ENCODE results near the gene IGFBPL1.

DNA sequence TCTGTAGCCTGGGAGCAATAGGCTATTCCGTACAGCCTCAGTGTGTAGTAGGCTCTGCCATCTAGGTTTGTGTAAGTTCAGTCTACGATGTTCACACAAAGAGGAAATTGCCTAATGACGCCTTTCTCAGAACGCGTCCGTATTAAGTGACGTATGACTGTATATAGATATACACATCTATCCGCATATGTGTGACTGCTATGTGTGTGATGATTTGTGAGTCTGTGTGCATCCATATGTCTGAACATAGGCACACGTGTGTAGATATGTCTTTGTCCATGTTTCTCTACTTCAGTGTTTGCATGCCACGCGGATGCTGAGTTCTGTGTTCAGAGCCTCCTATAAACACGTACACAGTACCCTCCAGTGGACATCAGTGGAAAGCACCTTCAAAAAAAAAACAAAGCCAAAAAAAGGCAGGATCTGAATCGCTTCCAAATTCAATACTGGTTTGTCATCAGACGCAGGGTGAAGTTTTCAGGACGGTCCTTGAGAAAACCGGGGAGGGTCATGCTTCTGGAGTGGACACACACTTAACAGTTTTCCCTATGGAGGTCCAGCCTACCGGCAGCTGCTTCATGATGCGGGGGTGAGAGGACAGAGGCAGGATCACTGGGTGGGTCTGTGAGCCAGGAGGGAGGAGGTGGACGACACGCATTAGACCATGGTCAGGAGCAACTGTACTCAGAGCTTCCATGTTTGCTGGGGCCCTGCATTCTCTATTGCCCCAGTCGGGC is 61.2 kb downstream of the IGFBPL1 start:
- TF ChIP-seq POLR2A (IDR thresholded peaks at IDR 0.05) = no peak
- TF ChIP-seq, protein P1, sequence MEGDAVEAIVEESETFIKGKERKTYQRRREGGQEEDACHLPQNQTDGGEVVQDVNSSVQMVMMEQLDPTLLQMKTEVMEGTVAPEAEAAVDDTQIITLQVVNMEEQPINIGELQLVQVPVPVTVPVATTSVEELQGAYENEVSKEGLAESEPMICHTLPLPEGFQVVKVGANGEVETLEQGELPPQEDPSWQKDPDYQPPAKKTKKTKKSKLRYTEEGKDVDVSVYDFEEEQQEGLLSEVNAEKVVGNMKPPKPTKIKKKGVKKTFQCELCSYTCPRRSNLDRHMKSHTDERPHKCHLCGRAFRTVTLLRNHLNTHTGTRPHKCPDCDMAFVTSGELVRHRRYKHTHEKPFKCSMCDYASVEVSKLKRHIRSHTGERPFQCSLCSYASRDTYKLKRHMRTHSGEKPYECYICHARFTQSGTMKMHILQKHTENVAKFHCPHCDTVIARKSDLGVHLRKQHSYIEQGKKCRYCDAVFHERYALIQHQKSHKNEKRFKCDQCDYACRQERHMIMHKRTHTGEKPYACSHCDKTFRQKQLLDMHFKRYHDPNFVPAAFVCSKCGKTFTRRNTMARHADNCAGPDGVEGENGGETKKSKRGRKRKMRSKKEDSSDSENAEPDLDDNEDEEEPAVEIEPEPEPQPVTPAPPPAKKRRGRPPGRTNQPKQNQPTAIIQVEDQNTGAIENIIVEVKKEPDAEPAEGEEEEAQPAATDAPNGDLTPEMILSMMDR (IDR thresholded peaks at IDR 0.05) = no peak
